Testis (tissue), 2 donors: Measurements from ENCODE around the gene ZC3H12D.

Source experiments
- CTCF ChIP-seq, 3 experiments: fragments of 450-650 bp in 2 of 3; fragments of 200-600 bp in 1 of 3; sonication (generic) in 1 of 3; IDR thresholded peaks; one replicate each; pipeline ENCODE4 v1.5.1; 2016 to 2019; ENCODE audit warnings: antibody characterized with exemption in 3 of 3, mild to moderate bottlenecking in 2 of 3, moderate library complexity in 1 of 3
- POLR2A ChIP-seq: fragments of 450-650 bp; IDR thresholded peaks from one replicate; pipeline ENCODE4 v1.6.1; 2017; ENCODE audit warnings: antibody characterized with exemption, mild to moderate bottlenecking, moderate library complexity

- TF ChIP-seq CTCF (IDR thresholded peaks at IDR 0.05) (no peak), POLR2A (no peak)
Measured at GRCh38 chr6:149403534-149403933, 81.3 kb downstream of the ZC3H12D start.
